WI38 (cell line): Measurements from ENCODE around the gene SHCBP1.
A peak's percentile ranks its signal among the peaks of the same experiment; 100 is the strongest.

Source experiments
- H3K4me3 ChIP-seq: 2 replicates; pipeline ENCODE4 v1.5.1; 2011; ENCODE audit warnings: low read depth, mild to moderate bottlenecking, control low read depth, low read length
- TF ChIP-seq, protein P1 (sequence below): IDR thresholded peaks from 2 replicates; pipeline ENCODE4 v1.5.1; 2012; ENCODE audit warnings: low read depth, mild to moderate bottlenecking, control low read depth, low read length

SHCBP1 gene

DNA sequence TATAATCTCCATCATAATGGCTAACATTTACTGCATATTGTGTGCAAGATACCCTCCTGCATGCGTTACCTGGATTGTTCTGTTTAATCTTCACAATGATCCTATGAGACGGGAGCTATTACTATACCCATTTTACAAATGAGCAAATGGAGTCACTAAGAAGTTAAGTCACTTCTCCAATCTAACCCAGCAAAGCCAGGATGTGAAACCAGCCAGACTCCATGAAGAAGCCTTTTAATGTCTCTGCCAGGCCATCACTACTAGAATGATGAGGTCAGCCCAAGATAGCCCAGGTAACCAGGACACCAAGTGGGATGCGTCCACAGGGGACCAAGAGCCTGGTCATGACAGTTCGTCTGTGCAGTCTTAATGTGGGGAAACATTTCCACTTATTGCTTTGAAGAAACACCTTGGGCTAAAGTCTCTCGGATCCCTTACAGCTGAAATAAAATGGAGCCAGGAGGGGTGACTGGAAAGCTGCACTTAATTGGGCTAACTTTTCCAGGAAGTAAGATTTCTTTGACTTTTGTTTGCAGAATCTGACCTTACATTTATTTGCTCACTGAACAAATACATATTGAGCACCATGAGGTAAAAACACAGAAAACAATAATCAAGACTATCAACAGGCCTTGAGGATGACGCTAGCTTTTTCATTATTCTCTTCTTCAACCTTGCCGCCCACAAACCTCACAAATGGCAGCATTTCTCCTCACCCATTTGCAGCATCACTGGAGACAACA is 926 bp upstream of the SHCBP1 start:
- H3K4me3 ChIP-seq, result no peak overlapping the region
- TF ChIP-seq, protein P1, sequence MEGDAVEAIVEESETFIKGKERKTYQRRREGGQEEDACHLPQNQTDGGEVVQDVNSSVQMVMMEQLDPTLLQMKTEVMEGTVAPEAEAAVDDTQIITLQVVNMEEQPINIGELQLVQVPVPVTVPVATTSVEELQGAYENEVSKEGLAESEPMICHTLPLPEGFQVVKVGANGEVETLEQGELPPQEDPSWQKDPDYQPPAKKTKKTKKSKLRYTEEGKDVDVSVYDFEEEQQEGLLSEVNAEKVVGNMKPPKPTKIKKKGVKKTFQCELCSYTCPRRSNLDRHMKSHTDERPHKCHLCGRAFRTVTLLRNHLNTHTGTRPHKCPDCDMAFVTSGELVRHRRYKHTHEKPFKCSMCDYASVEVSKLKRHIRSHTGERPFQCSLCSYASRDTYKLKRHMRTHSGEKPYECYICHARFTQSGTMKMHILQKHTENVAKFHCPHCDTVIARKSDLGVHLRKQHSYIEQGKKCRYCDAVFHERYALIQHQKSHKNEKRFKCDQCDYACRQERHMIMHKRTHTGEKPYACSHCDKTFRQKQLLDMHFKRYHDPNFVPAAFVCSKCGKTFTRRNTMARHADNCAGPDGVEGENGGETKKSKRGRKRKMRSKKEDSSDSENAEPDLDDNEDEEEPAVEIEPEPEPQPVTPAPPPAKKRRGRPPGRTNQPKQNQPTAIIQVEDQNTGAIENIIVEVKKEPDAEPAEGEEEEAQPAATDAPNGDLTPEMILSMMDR, result no peak

DNA sequence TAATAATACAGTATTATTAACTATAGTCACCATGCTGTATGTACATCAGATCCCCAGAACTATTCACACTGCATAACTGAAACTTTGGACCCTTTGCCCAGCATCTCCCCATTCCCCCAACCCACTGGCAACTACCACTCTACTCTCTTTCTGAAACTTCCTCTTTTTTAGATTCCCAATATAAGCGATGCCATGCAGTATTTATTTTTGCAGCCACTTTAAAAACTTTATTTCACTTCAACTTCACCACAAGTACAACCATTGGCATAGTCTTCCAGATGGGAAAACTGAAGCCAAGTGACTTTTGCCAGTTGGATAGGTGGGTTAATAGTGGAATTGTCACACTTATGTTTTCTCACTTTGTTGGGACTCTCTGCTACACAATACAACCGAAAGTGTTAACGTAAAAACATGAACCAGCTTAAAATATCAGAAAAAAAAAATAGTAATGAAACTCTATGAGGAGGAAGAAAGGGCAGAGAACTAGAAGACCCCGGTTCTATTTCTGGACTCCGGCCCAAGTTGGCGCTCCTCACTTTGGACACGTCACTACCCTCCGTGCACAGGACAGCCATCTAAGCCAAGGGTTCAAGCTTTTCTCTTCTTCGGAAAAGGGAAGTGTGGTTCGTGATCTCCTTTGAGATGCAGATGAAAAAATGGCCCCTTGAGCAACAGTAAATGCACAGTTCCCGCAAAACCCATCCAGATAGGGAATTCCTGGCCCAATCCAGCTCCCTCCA is 743 bp downstream of the SHCBP1 start:
- H3K4me3 ChIP-seq, result peak overlapping the region; percentile 80
- TF ChIP-seq, protein P1, result no peak

DNA sequence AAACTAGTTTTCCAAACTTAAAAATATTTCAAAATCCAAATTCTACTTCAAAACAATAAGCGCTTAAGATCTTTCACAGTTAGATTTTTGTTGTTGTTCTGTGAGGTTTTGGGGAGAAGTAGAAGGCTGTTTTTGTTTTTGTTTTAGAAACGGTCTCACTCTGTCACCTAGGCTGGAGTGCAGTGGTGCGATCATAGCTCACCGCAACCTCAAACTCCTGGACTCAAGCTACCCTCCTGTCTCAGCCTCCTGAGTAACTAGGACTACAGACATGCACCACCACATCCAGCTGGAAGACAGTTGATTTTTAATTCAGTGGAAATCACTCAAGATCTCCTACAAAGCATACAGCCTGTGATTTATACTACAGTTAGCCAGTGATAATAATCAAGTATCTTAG is 2.7 kb downstream of the SHCBP1 start:
- H3K4me3 ChIP-seq, result no peak overlapping the region
- TF ChIP-seq, protein P1, result no peak

DNA sequence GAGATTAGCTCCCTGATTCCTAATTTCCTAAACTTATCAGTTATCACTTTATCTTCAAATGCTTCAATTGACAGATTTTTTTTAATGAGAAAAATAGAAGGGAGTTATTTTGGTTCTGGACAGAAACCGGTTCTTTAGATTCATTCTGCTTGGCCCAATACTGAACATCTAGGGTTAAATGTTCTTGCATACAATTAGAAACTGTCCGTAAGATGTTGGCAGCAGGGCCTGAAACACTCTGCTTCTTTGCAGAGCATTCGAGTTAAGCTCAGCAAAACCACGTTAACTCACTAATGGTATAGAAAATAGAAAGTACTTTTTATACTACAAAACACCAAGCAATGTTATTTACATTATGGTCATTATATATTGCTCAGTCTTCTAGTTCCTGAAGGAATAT is 7.2 kb downstream of the SHCBP1 start:
- TF ChIP-seq, protein P1, result no peak
- H3K4me3 ChIP-seq, result no peak overlapping the region

DNA sequence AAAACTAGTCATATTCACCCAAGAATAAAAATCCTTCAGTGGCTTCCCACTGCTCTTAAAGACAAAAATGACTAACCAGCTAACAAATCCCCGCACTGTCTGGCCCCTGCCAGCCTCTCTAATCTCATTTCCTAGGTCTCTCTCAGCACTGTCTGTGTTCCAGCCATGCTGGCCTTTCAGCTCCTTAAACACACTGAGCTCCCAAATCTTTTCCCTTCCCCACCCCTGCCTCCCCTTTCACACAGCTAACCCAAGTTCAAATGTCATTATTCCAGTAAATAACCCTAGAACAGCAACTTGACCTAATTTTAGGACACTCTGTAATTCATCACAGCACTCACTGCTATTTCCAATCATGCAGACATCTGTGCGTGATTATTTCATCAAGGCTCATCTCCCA is 7.8 kb downstream of the SHCBP1 start:
- H3K4me3 ChIP-seq, result no peak overlapping the region
- TF ChIP-seq, protein P1, result no peak

DNA sequence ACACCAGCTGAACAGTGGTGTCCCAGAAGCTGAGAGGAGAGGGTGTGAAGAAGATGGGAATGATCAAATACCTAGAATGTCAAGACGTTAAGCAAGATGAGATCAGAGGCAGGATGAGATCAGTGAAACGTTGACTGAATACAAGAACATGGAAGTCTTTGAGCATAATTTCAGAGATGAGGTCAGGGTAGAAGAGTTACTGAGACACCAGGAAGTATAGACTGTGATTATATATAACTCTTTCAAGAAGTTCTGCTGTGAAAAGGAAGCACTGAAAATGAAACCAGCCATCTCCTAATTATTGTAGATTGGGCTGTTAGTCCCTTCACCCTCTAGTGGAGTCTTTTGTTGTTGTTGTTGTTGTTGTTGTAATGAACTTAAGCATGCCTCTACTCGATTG is 9.1 kb downstream of the SHCBP1 start:
- H3K4me3 ChIP-seq, result no peak overlapping the region
- TF ChIP-seq, protein P1, result no peak

DNA sequence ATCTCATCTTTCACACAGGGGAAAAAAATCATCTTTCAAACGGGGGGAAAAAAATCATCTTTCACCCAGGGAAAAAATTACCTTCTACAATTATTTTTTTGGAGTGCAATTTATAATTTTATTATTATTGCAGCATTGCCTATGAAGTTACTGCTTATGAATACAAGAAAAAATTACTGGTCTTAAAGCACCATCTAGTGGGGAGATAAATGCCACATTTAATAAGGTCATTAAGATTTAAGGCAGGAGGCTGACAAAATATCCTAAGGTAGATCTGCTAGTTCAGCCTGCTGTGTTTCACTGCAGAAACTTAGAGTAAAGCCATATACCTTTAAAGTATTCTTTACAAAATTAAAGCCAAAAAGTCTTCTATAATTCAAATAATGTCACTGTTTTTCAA is 13.7 kb downstream of the SHCBP1 start:
- TF ChIP-seq, protein P1, result no peak; the same call in 1 of the 2 replicates

More for the DNA sequence above, 13.7 kb downstream of the SHCBP1 start:
- H3K4me3 ChIP-seq, result no peak overlapping the region
